Measurements from ENCODE around the gene TSPAN11.

- TF ChIP-seq CTCF (IDR thresholded peaks at IDR 0.05; ENCODE audit: control extremely low read depth in 1 of 3, insufficient read depth in 1 of 3, low read depth in 1 of 3, low read length in 3 of 3) (no peak), POLR2A (IDR thresholded peaks at IDR 0.05; ENCODE audit: control extremely low read depth in 1 of 2, low read depth in 2 of 2, low read length in 2 of 2) (no peak), EZH2 (IDR thresholded peaks at IDR 0.05; ENCODE audit: low read depth, low read length, severe bottlenecking) (no peak), ASH2L (IDR thresholded peaks at IDR 0.05; ENCODE audit: low read length) (no peak), USF2 (IDR thresholded peaks at IDR 0.05; ENCODE audit: low read length) (no peak), JUN (IDR thresholded peaks at IDR 0.05; ENCODE audit: low read depth, low read length) (no peak), CHD2 (IDR thresholded peaks at IDR 0.05; ENCODE audit: low read length) (no peak), TAF1 (IDR thresholded peaks at IDR 0.05; ENCODE audit: low read depth, low read length) (no peak)
These were observed 114.6 kb downstream of the TSPAN11 start for GRCh38 chr12:31041033-31041564.

Data from H1 (cell line).